ENCODE results near the gene CD38.

CD38 gene

GRCh38 chr4:15765391-15765790 is 12.7 kb upstream of the CD38 start:
- no peak for DNase-seq

GRCh38 chr4:15765910-15766697 is 12.0 kb upstream of the CD38 start:
- DNase-seq: peak; percentile 23

GRCh38 chr4:15766821-15767220 is 11.3 kb upstream of the CD38 start:
- DNase-seq: no peak

- DNase-seq: no peak
Measured at GRCh38 chr4:15769202-15769601, 8.9 kb upstream of the CD38 start.

GRCh38 chr4:15771216-15772058 is 6.7 kb upstream of the CD38 start:
- DNase-seq: no peak

- no peak for DNase-seq
Measured at GRCh38 chr4:15774020-15774420, 4.1 kb upstream of the CD38 start.

- DNase-seq: no peak
Measured at GRCh38 chr4:15776871-15777648, 1.1 kb upstream of the CD38 start.

GRCh38 chr4:15777697-15778288 is 335 bp upstream of the CD38 start:
- no peak for DNase-seq

- DNase-seq: no peak
Measured at GRCh38 chr4:15779306-15779705, 1.2 kb downstream of the CD38 start.

GRCh38 chr4:15779809-15780208 is 1.7 kb downstream of the CD38 start:
- DNase-seq: no peak

- no peak for DNase-seq
Measured at GRCh38 chr4:15781427-15782095, 3.4 kb downstream of the CD38 start.

- no peak for DNase-seq
Measured at GRCh38 chr4:15783676-15784075, 5.5 kb downstream of the CD38 start.

GRCh38 chr4:15784959-15785634 is 7.0 kb downstream of the CD38 start:
- no peak for DNase-seq

GRCh38 chr4:15786743-15787142 is 8.6 kb downstream of the CD38 start:
- no peak for DNase-seq

GRCh38 chr4:15792974-15793373 is 14.8 kb downstream of the CD38 start:
- no peak for DNase-seq

- no peak for DNase-seq
Measured at GRCh38 chr4:15793506-15794363, 15.6 kb downstream of the CD38 start.

GRCh38 chr4:15794426-15794825 is 16.3 kb downstream of the CD38 start:
- DNase-seq: no peak

- no peak for DNase-seq
Measured at GRCh38 chr4:15794905-15795304, 16.8 kb downstream of the CD38 start.

GRCh38 chr4:15797320-15797719 is 19.2 kb downstream of the CD38 start:
- no peak for DNase-seq

- DNase-seq: no peak
Measured at GRCh38 chr4:15799141-15799540, 21.0 kb downstream of the CD38 start.

GRCh38 chr4:15799701-15800100 is 21.6 kb downstream of the CD38 start:
- no peak for DNase-seq

All from activated effector memory CD4-positive, alpha-beta T cell treated with Interleukin-2 at 50 U/mL for 16 hours (primary cell).